ENCODE measurements around the gene BABAM2.
A peak's percentile ranks its signal among the peaks of the same experiment; 100 is the strongest.
"Not testable (repeated sequence)": the region's sequence is repeated elsewhere in the genome, so short reads cannot be mapped to it uniquely, and the experiment has no call there.

The BABAM2 gene

GRCh38 chr2:28322456-28322855, 431.9 kb downstream of the BABAM2 start:
- DNase-seq: no peak

GRCh38 chr2:28322981-28323396, 432.5 kb downstream of the BABAM2 start:
- no peak for DNase-seq

DNA sequence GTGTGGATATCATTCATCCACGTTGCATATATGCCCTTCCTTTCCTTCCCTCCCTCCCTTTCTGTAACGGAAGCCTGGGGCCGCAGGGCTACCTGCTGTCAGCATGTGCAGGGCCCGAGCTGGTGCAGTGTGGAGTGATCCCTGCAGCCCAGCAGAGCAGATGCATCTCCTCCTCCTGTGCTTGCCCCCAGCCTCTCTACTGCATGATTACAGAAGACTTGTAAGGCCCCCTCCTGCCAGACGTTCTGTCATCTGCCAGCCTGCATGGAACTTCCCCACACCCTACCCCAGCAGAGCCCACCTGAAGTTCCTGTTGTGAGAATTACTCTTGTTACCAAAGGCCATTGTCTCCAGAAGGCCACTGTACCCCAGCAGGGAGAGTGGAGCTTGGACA, 434.6 kb downstream of the BABAM2 start:
- no peak for DNase-seq

DNA sequence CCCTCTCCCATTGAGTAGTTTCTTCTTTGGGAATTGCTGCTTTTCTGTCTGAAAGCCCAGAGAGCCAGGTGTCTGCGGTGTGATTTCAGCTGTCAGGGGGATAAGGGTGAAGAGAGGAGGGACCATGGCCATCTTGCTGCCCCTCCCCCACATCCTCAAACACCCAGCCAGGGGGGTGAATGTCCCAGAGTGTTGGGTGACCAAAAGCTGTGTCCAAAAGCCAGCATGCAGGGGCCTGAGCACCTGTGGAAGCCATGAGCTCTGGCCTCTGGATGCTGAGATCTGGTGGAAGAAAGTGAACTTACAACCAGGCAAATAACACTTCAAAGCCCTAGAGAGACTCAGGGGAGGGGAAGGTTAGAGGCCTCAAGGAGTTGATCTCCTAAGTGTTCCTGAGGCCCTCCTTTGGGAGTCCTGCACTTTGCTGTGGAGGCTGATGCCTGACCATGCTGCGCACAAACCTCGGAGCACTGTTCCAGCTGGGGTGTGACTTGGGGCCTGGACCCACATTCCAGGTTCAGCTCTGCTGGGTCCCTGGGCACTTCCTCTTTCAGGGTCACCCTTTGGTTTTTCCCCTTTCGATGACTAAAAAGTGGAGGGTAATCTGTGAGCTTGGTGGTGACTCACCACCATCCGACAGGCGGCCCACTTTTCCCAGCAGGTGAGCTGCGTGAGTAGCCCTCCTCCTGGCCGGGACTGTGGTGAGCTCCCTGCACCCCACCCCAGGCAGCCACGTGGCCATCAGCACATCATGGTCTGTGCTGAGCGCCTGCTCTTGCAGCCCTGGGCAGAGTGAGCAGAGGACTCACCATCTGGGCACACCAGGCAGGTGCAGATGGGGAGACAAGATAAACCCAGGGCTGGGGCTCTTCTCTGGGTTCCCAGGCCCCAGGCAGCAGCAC, 435.3 kb downstream of the BABAM2 start:
- DNase-seq: no peak

GRCh38 chr2:28326469-28326805, 435.9 kb downstream of the BABAM2 start:
- DNase-seq: no peak

GRCh38 chr2:28326881-28327505, 436.5 kb downstream of the BABAM2 start:
- no peak for DNase-seq

DNA sequence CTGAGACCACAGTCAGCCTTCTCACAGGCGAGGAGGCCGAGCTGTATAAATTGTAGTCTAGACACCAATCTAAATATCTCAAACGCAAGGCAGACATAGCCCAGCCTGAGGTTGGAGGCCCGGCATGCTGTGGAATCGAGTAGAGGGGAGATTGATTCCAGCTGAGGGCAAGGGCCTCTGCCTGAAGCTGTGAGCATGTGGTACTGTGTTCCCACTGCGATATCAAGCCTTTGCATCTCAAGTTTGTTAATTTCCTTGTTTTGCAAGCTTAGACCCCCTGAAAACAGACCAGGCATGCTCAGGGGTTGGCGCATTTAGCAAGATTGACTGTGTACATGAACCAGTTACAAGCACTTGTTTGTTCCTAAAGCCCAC, 437.0 kb downstream of the BABAM2 start:
- no peak for DNase-seq

DNA sequence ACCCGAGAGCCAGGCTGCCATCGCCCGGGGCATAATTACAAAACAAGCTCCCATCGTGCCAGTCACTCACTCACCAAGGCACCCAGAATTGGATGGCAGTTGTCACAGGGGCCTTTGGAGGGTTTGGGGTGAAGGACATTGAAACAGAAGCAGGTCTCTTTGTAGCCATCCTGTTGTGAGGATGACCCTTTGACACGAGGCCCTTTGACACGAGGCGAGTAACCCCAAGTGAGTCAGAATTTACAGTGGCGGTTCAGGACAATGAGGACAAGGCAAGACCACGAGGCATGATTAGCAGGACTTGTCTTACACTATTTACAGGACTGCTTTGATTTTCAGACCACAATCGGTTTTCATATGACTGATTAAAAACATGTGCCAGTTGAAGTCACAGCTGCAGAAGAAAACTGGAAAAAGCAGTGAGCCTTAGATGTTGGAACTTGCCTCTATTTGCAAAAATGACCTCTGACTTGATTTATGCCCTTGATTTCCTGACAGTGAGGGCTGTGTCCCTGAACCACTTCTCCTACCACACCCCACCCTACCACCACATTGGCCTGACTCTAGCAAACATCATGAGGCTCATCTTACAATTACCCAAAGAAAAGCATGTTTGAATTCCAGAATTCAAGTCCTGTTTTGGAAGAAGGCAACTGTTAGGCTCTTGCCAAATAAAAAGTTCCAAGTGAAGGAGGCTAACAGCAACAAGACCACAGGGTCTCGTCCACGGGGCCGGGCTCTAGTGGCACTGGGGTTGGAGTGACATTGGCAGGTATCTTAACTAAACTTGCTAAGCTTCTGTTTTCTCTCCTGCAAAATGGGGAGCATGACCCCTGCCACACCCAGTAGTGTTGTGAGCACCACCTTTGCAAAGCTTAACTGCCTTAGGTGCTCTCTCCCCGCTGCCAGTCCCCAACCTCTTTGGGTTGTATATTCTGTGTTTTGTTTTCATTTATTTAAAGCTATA, 437.7 kb downstream of the BABAM2 start:
- no peak for DNase-seq

- no peak for DNase-seq
These were observed 438.7 kb downstream of the BABAM2 start for GRCh38 chr2:28329184-28329583.

DNA sequence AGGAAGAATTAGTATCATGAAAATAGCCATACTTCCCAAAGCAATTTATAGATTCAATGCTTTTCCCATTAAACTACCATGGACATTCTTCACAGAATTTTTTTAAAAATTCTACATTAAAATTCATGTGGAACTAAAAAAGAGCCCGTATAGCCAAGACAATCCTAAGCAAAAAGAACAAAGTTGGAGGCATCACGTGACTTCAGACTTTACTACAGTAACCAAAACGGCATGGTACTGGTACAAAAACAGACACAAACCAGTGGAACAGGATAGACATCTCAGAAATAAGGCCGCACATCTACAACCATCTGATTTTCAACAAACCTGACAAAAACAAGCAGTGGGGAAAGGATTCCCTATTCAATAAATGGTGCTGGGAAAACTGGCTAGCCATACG, 440.2 kb downstream of the BABAM2 start:
- DNase-seq: not testable (repeated sequence)

GRCh38 chr2:28331797-28332196, 441.3 kb downstream of the BABAM2 start:
- not testable (repeated sequence) for DNase-seq

- DNase-seq: no peak
These were observed 442.2 kb downstream of the BABAM2 start for GRCh38 chr2:28332696-28333095.

- DNase-seq: peak in 1 of 2 donors; percentile 61
These were observed 443.3 kb downstream of the BABAM2 start for GRCh38 chr2:28333606-28334526.

DNA sequence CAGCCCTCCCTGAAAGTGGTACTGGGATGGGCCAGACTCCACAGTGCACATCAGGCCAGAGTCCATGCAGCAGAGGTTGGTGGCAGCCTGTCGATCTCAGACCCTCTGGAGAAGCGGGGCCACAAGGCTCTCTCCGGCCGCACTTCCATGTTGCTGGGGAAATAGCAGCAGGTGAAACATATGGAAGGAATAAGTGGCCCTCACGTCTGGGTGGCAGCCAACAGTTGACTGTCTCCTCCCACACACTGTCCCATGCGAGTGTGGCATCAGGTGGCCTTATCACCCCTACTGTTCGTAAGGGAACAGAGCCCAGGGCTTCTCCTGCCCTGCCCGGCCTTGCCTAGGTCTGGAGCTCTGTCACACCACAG, 444.0 kb downstream of the BABAM2 start:
- DNase-seq: no peak

GRCh38 chr2:28335265-28335664, 444.7 kb downstream of the BABAM2 start:
- DNase-seq: not testable (repeated sequence)

DNA sequence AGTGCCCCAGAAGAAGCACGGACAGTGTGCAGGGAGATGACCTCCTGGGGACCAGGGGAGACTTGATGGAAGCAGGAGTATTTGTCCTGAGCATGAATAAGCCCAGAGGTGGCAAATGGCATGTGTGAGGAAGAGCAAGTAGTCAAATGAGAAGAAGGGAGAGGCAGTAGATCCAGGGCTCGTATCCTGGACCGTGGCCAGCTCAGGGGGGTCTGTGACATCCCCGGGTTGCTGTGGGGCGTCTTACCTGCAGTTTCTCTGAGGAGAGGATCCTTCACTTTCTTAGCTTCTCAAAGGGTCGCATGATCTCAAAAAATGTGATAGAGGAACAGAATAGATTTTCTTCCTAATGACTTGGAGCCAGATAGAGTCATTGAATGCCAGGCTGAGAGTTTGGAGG, 445.1 kb downstream of the BABAM2 start:
- DNase-seq: no peak

DNA sequence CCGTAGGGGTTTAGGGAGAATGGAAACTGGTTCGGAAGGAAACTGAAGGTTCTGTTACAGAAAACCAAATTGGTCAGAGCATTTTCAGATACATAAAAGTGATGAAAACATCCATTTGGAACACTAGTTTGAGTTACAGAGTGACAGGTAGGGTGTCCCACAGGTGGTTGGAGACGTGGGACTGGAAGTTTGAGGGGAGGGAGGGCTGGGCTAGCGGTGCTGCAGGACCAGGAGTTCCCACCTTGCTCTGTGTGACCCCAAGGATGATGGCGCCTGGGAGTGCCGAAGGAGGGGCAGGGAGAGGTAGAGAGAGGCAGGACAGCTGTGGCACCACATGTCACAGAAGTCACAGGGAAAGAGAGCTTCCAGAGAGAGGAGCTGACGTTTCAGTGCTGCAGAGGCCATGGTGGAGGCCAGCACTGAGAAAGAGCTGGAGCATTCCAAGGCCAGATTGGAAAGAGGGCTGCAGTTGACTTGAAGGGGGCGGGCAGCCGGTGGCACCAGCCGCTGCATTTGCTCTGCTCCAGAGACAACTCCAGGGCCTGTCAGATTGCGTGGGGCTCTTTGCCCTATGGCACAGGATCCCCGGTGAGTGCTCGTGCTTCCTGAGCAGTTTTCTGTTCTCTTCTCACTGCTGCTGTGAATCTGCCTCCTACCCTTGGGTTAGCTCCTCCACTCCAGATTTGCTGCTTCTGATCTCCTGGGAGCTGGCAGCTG, 445.9 kb downstream of the BABAM2 start:
- DNase-seq: no peak

GRCh38 chr2:28336982-28337627, 446.6 kb downstream of the BABAM2 start:
- no peak for DNase-seq

DNA sequence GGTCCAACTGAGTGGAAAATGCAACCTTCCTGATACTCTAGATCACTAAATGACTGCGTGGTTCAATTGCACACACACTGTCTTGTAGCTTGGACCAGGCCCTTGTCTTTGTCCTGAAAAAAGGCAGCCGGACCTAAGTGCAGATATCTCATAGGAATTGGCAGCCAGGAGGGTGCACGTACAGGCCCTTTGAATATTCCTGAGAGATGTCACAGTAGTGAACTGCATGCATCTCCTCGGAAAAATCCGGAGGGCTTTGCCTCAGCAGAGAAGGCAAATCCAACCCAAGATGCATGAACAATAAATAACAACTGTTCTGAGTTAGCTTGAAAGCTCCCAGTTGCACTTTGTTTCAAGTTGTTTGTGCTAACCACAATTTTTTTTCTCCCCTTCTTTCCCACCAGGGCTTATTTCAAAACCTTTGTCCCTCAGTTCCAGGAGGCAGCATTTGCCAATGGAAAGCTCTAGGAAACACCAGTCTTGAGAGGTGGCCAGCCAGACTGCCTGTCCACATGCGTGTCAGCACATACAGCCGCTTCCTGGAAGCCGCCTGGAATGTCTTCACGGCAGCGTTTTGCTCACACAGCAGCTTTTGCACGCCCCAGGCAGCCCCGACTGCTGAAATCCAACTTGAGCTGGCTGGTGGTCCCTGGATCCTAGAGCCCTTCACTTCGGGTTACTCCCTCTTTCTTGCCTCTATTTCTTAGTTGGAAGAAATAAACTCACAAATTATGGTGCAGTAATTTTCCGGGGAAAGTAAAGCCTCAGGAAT, 447.7 kb downstream of the BABAM2 start:
- DNase-seq: no peak

DNA sequence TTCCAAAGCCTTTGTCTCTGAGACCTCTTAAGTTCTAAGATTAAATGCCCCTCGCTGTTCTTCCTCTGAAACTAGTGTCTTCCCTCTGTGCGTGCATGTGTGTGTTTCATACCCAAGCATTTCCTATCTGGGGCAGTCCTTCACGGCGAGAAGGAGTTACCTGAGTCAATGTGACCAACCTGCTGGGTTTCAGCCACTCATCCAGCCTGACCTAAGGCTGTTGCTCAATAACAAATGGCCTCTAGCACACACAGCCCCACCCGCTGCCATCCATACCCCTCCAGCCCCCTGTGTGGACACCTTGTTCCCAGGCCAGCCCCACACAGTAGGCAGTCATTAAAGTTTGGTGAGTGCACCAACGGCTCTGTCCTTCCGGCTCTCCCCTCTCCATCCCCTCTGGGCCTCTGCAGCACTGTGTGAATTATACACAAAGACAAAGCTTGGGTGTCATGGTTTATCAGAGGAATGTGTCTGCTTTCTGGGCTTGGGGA, 448.3 kb downstream of the BABAM2 start:
- no peak for DNase-seq

Measured in bone marrow (tissue), 2 donors.